ENCODE data around the gene KCNK3.

Gene KCNK3

DNA sequence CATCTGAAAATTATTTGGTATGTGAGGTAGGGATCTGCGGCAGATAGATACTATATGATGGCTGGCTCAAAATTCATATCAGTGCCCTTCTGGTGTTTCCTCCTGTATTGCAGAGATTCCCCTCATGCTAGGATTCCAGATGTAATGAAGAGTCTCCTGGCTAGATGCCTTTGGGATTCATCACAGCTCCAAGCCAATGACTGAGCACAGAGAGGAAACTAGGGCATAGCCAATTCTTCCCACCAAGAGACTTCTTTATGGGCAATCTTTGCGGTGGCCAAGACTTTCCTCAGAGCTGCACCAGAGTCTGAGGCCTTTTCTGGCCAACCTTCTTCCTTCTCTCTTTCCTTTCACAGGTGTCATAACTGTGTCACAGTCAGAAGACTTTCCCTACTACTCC lies 25.9 kb upstream of the KCNK3 start:
- no peak for DNase-seq

DNA sequence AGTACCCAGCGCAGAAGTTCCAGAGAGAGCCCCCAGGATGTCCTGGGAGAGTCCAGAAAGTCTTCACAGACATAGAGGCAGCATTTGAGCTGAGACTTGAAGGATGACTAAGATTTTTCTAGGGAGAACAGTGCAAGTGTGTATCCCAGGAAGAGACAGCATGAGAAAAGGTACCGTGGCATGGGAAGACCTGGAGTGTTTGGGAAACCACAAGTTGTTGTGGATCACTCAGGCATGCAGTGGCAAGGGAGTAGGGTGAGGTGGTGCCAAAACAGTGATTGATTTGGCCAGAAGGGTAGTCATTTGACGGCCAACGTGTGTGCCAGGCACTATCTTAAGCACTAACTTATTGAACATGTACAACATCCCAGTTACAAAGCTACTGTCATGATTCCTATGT lies 24.5 kb upstream of the KCNK3 start:
- DNase-seq, result no peak

- peak; percentile 25 for DNase-seq
These were observed 23.4 kb upstream of the KCNK3 start for GRCh38 chr2:26668856-26669750.

DNA sequence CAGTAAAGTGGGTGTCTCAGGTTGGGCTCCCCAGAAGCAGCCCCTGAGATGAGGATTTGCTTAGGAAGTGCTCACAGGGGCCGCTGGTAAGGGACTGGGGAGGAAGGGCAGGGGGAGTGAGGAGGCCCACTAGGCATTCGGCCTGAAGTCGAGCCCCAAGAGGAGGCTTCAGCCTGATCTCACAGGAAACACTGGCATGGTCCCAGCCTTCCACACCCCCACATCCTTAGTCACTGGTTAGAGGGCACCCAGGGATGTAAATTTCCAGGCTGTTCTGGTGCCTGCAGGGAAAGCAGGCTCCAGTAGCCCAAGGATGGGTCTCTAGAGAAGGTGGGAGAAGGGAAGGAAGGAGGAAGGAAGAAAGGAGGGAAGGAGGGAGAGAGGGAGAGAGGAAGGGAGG lies 22.4 kb upstream of the KCNK3 start:
- no peak for DNase-seq

GRCh38 chr2:26670931-26671460 lies 21.5 kb upstream of the KCNK3 start:
- no peak for DNase-seq

DNA sequence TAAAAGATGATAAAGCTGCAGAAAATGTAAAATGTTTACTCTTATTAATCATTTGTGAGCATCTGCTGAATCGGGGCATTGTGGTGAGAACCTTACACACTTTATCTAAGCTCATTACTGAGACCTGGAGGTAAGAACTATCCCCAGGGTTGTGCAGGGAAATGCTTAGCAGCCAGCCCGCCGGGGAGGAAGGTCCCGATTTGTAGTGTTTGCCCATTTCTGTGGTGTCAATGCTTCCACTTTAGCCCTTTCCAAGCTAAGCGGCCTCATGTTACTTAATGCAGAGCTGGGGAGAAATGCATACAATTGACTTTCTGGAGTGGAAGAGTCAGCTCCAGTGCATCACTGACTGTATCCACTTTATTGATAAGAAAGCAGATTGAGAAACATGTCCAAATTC lies 20.8 kb upstream of the KCNK3 start:
- no peak for DNase-seq

- DNase-seq, result no peak
These were observed 20.3 kb upstream of the KCNK3 start for GRCh38 chr2:26672112-26672817.

DNA sequence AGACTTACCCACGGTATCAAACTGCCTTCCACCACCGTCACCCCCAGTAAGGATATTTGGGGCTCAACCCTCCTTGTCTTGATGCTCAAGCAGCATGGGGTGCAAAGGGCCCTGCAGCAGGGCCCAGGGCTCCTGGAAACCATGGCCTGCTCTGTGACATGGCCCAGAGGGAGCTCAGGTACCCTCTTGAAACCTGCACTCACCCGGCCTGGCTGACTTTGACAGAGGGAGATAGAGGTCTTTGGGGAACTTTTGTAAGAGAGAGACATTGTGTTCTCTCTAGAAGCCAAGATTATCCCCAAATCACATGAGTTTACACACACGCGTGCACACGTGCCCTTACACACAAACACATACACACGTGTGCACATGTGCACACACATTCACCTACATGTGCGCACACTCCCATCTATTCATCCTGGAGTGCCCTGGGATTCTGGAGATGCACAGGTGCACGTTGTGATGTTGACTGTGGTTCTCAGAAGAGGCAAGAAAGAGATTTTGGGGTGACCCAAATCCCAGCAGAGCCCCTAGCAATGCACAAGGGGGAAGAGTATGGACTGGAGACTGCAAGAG lies 19.6 kb upstream of the KCNK3 start:
- DNase-seq, result no peak

DNA sequence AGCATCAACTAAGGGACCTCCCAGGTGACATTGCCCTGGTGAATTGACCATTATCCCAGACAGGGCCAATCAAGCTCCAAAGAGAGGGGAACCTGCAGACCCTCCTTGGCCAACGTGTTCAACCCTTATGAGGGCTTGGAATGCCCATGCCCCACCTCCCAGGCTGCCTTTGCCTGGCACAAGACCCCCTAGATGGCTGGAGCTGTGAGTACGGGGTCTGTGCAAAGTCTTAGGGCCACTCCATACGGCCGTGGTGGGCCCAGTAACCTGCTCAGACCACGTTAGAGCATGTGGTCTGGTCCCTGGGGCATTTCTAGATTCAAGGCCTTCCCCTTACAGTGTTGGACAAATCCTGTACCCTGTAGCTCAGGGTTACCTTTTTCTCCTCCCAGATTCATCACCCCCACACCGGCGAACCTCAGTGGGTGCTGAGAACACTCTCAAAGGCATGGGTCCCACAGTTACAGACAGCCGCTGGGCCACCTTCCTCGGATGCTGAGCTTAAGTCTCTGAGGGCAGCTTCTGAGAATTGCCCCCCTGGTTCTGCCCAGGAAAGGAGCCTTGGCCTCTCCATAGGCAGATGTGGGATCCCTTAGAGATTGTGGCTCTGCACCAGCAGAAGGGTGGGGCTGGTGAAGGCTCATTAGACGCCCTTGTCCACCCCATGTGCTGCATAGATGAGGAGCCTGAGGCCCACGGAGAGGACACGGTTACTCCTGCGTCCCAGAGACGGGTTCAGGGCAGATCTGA lies 18.3 kb upstream of the KCNK3 start:
- DNase-seq, result no peak

DNA sequence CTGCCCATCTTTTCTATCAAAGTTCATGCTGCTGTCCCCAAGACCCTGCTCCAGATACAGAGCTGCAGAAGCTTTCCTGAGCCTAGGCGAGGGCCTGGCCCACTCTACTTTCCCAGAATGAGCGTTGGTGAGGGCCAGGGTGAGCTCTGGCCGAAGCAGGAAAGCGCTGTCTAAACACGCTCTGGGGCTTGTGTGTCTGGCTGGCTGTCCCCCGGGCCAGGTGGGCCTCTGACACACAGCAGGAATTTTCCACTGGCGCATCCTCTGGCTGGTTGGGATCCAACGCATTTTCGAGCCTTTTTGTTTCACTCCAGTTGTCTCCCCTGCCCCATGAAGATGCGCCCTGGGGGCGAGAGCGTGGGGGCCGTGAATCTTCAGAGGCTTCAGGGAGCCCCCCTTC lies 17.8 kb upstream of the KCNK3 start:
- no peak for DNase-seq

DNA sequence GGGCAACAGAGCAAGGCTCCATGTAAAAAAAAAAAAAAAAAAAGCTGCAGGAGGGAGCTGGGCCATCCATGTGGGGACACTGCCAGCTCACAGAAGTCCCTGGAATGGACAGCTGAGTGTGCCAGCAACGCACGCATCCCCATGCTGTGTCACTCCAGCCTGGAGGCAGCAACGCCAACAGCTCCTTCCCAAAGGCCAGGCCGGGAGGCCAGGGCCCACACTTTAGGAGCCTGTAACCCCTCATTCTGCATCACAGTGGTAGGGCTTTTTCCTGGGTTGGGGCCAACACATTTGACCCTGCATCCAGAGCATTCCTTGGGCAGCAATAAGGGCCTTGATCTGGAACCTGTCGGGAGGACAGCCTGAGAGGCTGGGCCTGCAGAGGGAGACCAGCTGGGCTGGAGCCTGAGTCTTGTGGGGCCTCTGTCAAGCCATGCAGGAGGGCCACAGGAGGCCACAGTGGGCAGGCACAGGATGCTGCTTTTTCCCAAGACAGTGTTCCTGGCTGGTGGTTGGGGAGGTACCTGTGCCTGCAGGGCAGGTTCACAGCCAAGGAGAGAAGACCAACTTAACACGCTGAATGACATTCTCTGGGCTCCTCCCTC lies 16.8 kb upstream of the KCNK3 start:
- no peak for DNase-seq

DNA sequence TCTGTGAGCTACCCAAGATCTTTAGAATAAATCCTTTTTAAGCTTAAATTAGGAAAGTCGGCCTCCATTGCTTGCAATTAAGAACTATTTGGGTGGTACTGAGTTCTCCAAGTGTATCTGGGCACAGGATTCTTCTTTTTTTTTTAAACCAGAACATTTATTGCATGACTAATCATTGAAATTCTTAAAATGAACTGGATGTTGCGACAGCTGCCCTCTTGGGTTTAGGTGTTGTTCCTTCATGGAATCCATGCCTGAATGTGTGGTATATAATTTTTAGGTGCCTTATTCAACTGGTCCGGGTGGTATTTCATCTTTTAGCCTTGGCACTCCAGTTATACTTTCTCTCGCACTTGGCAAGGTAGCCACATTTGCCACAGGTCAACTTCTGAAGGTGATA lies 14.5 kb upstream of the KCNK3 start:
- DNase-seq, result no peak

DNA sequence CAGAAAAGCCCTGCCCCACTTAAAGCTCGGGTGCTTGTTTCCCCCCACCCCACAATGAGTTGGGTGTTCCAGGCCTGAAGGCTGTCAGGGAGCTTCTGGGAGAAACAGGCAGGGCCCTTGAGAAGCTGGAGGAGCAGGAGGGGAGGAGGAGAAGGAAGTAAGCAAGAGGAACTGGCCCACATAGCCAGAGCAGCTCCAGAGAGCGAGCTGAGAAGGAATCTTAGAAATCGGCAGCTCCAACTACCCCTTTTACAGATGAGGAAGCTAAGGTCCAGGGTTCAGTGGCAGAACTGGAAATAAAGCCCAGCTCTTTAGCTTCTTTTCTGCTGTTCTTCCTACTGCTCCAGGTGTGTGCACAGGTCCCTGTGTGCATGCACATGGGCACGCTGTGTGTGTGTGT lies 12.7 kb upstream of the KCNK3 start:
- DNase-seq, result no peak

DNA sequence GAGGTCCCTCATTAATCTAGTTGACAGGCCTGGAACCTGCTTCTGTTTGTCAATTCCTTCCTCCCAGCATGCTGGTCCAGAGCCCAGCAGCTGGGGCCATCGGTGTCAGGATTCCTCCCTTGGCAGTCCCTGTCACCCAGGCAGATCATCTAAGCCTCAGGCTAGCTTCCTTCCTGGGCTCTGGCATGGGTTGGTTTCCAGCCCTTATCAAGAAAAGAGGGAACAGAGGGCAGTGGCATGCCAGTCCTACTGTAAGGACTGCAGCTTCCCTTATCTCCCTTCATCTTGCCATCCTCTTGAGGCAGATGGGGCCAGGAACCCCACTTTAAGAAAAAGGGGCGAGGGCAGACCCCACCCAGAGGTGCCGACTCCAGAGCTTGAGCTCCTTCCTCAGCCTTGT lies 10.9 kb upstream of the KCNK3 start:
- no peak for DNase-seq

- no peak for DNase-seq
These were observed 10.4 kb upstream of the KCNK3 start for GRCh38 chr2:26682155-26682554.

DNA sequence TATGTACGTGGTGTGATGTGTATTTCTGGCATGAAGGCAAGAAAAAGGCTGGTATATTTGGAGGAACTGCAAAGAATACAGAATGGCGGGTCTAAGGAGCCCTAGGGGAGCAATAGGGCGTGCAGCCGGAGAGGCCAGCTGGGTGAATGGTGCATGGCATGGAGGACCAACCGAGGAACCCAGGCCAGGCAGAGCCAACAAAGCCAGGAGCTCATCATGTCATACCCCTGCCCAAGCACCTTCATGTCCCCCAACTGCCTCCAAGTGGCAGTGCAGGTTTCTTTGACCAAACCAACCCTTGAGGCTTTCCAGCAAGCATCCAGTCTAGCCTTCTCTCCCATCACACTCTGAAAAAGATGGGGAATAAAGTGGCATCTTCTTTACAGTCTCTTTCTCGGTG lies 8.9 kb upstream of the KCNK3 start:
- DNase-seq, result no peak

DNA sequence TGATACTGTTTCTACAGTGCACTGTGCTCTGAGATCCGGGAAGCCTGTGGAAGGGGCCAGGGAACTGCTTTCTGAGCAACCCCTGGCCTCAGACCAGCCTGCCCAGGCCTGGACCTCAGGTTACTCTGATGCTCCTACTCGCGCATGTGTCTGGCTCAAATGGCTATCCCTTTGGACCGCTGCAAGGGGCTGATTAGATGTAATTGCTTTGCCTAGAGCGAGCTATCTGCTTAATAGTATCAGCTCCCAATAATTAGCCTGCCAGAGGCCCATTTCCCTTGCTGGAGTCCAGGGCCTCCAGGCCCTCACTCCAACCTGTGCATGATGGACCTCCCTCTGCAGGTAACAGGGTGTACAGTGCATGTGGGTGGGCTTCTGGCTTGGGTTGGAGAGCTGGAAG lies 7.2 kb upstream of the KCNK3 start:
- no peak for DNase-seq

DNA sequence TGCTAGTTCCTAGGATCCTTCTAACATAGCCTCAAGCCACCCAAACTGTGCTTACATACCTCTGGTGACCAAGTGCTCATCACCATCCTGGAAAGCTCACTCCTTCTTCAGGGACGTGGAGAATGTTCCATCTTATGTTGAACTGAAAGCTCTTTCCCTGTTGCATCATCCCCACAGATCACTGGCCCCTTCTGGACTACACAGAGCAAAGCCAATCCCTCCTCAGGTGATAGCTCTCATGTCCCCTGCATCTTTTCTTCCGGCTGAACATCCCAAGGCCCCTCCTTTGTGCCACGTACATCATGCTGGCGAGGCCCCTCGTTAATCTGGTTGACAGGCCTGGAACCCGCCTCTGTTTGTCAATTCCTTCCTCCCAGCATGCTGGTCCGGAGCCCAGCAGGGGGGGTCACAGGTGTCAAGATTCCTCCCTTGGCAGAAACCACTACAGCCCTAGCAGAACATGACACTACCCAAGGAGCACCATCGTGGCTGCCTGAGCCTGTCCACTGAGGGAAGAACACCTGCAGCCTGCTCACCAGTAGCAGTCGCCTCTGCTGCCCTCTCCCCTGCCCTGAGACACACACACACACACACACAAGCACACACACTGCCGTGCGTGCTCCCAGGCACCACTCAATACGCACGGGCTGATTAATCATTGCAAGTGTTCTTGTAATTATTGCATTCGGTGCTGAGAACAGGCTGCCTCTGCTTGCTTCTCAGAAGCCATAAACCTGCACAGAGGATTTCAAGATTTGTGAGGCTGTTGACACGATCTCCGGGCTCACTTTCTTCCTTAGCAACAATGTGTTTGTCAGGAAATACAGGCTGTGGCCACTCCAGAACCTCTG lies 6.3 kb upstream of the KCNK3 start:
- no peak for DNase-seq

GRCh38 chr2:26687328-26687727 lies 5.2 kb upstream of the KCNK3 start:
- DNase-seq, result no peak

DNA sequence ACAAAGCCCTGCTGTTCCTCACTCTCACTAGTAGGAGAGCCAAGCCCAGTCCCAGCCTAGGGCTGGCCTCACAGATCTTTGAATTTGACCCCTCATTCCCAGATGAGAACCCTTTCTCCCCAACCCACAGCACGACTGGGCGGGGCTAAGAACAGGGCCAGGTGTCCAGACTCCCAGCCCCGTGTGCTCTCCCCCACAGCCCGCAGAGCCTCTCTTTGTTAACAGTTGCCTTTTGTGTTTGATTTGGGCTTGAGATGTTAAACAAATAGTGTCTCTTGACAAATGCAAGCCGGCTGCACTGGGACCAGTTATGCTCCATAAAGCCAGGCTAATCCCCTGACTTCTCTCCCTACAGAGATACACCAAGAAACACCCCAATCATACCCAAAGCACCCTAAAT lies 4.7 kb upstream of the KCNK3 start:
- no peak for DNase-seq

DNA sequence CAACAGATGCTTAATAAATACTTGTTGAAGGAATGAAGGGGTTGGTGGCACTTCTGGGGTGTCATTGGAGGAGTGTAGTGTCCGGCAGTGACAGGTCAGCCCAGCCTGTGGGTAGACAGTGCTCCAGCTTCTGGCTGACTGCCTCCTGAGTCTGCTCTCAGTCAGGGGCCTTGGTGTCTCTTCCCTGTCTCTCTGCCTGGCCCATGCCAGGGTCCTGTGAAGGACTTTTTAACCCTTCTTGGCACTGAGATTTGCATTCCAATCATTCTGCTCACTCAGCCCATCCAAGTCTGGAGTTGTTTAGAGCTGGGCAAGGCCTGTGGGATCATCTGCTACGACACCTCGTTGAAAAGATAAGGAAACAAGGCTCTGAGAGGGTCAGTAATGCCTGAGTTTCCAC lies 1.4 kb upstream of the KCNK3 start:
- no peak for DNase-seq

DNA sequence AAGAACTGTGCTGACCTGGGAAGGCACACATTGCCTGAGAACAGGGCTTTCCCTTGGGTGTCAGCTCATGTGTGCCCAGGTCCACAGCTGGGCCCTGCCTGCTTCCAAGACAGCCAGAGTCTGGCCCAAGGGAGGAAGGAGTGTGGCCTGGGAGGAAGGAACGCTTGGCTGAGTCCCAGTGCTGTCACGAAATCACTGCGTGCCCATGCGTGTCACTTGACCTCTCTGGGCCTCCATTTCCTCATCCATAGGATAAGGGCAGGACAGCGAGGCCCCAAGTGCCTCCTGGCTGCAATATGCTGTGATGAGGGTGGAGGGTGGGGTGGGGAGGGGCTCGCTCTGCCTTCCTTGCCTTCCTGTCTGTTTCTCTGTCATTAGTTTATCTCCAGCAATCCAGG lies 642 bp upstream of the KCNK3 start:
- DNase-seq, result no peak

Data from NK-92 treated with Interleukin-12 subunit alpha and Interleukin-12 subunit beta, amount 100 ng/mL, for 24 hours (cell line).